DMS79 treated with DMSO at 0.1 percent for 48 hours (cell line): ENCODE measurements around the gene PPP1R7.
A peak's percentile ranks its signal among the peaks of the same experiment; 100 is the strongest.
"Not testable (repeated sequence)": the region's sequence is repeated elsewhere in the genome, so short reads cannot be mapped to it uniquely, and the experiment has no call there.

Experiments used
- DNase-seq: peaks from one replicate; lab custom pipeline; 2025; lab: John Stamatoyannopoulos, UW

Gene PPP1R7

GRCh38 chr2:241149925-241150659, at the start of gene PPP1R7:
Gene PPP1R7, plus strand, starts transcription at chr2:241150467. Its CDS starts 29 bp downstream, at chr2:241150496.
- DNase-seq: peak; percentile 90

GRCh38 chr2:241102239-241102803, 47.9 kb upstream of the PPP1R7 start, which contains the start of gene MTERF4:
Gene MTERF4, minus strand, starts transcription at chr2:241102287. Its CDS starts 14 bp downstream, at chr2:241102273.
- DNase-seq: peak; percentile 78

GRCh38 chr2:241103176-241103595, 47.1 kb upstream of the PPP1R7 start:
- DNase-seq: no peak

- DNase-seq: not testable (repeated sequence)
These were observed 45.7 kb upstream of the PPP1R7 start for GRCh38 chr2:241104611-241105010.

GRCh38 chr2:241105641-241106040, 44.6 kb upstream of the PPP1R7 start:
- no peak for DNase-seq

GRCh38 chr2:241107031-241107783, 43.1 kb upstream of the PPP1R7 start:
- no peak for DNase-seq

GRCh38 chr2:241108271-241109209, 41.7 kb upstream of the PPP1R7 start:
- no peak for DNase-seq

- no peak for DNase-seq
These were observed 40.8 kb upstream of the PPP1R7 start for GRCh38 chr2:241109210-241110088.

GRCh38 chr2:241110089-241110606, 40.1 kb upstream of the PPP1R7 start:
- no peak for DNase-seq

GRCh38 chr2:241110607-241111439, 39.4 kb upstream of the PPP1R7 start:
- no peak for DNase-seq

GRCh38 chr2:241111440-241111805, 38.8 kb upstream of the PPP1R7 start:
- DNase-seq: no peak

- DNase-seq: no peak
These were observed 38.2 kb upstream of the PPP1R7 start for GRCh38 chr2:241112046-241112445.

- DNase-seq: no peak
These were observed 37.7 kb upstream of the PPP1R7 start for GRCh38 chr2:241112592-241112991.

- DNase-seq: no peak
These were observed 35.4 kb upstream of the PPP1R7 start for GRCh38 chr2:241114836-241115235.

- no peak for DNase-seq
These were observed 34.9 kb upstream of the PPP1R7 start for GRCh38 chr2:241115361-241115760.

GRCh38 chr2:241116606-241117560, 33.4 kb upstream of the PPP1R7 start:
- DNase-seq: no peak

- DNase-seq: no peak
These were observed 31.3 kb upstream of the PPP1R7 start for GRCh38 chr2:241118737-241119505.

- DNase-seq: no peak
These were observed 29.8 kb upstream of the PPP1R7 start for GRCh38 chr2:241120440-241120839.
